ENCODE results near the gene UACA.

GRCh38 chr15:70617076-70617910, 146.1 kb downstream of the UACA start:
- TF ChIP-seq, protein P1, sequence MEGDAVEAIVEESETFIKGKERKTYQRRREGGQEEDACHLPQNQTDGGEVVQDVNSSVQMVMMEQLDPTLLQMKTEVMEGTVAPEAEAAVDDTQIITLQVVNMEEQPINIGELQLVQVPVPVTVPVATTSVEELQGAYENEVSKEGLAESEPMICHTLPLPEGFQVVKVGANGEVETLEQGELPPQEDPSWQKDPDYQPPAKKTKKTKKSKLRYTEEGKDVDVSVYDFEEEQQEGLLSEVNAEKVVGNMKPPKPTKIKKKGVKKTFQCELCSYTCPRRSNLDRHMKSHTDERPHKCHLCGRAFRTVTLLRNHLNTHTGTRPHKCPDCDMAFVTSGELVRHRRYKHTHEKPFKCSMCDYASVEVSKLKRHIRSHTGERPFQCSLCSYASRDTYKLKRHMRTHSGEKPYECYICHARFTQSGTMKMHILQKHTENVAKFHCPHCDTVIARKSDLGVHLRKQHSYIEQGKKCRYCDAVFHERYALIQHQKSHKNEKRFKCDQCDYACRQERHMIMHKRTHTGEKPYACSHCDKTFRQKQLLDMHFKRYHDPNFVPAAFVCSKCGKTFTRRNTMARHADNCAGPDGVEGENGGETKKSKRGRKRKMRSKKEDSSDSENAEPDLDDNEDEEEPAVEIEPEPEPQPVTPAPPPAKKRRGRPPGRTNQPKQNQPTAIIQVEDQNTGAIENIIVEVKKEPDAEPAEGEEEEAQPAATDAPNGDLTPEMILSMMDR (IDR thresholded peaks at IDR 0.05): no peak
- no peak for TF ChIP-seq POLR2A (IDR thresholded peaks at IDR 0.05)

Measured in thyroid gland (tissue), 4 donors.